ENCODE data around the gene LRRC26. TPM values are rescaled to one million over a fixed set of nuclear protein-coding genes. Genes with fewer than 3 reads are reported as not detected.

The LRRC26 gene
- polyA plus RNA-seq, 1 experiment: not detected

DNA sequence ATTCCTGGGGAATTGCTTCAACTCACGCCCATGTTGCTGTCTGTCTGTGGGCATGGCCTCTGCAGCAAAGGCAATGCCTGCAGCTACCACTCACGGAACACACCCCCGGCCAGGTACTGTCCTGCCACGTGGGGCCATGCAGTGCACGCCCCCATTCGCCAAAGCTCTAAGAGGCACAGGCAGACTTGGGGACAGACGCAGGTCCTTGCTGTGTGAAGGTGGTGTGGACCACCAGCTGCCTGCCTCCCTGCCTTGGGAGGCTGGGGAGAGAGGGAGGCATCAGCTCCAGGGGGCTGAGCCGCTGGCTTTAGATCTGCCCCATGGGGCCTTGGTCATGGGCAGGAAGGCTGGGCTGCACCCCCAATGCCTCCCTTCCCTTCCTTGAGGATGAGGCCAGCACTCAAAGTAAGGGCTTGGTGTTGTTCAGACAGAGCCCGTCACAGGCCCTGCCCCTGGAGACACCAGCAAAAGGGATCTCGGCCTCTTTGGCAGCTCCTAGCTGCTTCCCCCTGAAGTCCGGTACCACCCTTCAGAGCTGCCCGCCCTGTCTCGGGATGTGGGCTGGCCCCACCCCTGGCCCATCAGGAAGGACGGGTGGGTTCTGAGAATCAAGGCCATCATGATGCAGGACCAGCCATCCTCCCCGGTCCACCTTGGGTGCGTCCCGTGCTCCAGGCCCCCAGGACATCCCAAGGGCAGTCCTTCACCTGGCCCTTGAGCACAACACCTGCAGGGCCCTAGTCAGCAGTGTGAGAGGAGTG, 28.6 kb downstream of the LRRC26 start:
- no peak for TF ChIP-seq CTCF (IDR thresholded peaks at IDR 0.05; ENCODE audit: insufficient read depth, low read depth, low read length)
- no peak overlapping the region for H3K4me3 ChIP-seq (ENCODE audit: low read depth, low read length)
- no peaks in the 10 kb centered on the region for H3K36me3 ChIP-seq (ENCODE audit: control insufficient read depth, insufficient read depth, low read length)
- CTCF ChIA-PET: interaction anchor here (0.8 to 2.1 kb wide), 2 partner anchors 18 to 22 kb away, joined by 3 to 5 read pairs; no protein-coding TSS in a partner anchor
- POLR2A ChIA-PET: no interaction called here
- H3K27me3 ChIP-seq (ENCODE audit: control insufficient read depth, insufficient read depth, low read length): peaks cover 31% of the 10 kb centered on the region
- no peak for DNase-seq (ENCODE audit: low read depth)

DNA sequence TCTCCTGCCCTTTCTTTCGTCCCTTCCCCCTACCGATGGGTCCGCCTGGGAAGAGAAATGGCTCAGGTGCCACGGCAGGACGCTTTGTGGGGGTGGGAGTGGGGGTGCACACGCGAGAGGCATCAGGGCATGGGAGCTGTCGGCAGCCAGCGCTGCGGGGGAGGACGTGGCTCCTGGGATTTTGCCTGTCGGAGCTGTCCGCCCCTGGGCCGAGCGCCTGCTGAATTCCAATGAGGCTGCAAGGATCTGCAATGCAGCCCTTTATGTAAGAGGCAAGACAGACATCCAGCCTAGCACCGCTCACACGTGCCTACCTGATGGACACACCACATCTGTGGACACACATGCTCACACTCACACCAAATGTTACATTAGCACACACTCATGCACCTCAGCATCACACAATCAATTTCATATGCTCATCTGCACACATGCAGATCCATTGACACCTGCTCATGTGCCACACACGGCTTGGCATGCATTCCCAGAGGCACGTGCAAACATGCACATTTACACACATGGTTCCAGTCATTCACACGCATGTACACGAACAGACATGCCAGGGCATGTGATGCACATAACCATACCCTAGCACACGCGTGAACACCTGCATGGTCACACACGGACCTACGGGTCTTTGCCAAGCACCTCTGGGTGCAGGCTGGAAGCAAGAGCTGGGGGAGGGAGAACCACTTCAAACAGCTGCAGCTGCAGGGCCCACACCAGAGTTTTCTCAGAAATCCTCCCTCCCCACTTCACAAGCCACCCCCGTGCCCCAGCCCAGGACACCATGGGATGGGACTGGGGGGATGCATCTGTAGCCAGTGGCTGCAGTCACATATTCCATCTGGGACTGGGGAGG, 29.5 kb downstream of the LRRC26 start:
- Histone ChIP-seq H3K4me3 (ENCODE audit: low read depth, low read length) (no peak overlapping the region), H3K36me3 (ENCODE audit: control insufficient read depth, insufficient read depth, low read length) (no peaks in the 10 kb centered on the region), H3K27me3 (ENCODE audit: control insufficient read depth, insufficient read depth, low read length) (peaks cover 31% of the 10 kb centered on the region)
- no peak for DNase-seq (ENCODE audit: low read depth)
- POLR2A ChIA-PET: no interaction called here
- no peak for TF ChIP-seq CTCF (IDR thresholded peaks at IDR 0.05; ENCODE audit: insufficient read depth, low read depth, low read length)
- CTCF ChIA-PET: interaction anchor here (0.8 to 2.1 kb wide), 3 partner anchors 17 to 21 kb away, joined by 3 to 5 read pairs (median 3); no protein-coding TSS in a partner anchor

- no peak overlapping the region for H3K4me3 ChIP-seq (ENCODE audit: low read depth, low read length)
- H3K27me3 ChIP-seq (ENCODE audit: control insufficient read depth, insufficient read depth, low read length): peaks cover 31% of the 10 kb centered on the region
- ChIA-PET POLR2A (no interaction called here), CTCF (interaction anchor here (1.0 to 1.3 kb wide), 3 partner anchors 12 to 105 kb away, joined by 3 to 4 read pairs (median 3); no protein-coding TSS in a partner anchor)
- DNase-seq (ENCODE audit: low read depth): no peak
- no peaks in the 10 kb centered on the region for H3K36me3 ChIP-seq (ENCODE audit: control insufficient read depth, insufficient read depth, low read length)
- no peak for TF ChIP-seq CTCF (IDR thresholded peaks at IDR 0.05; ENCODE audit: insufficient read depth, low read depth, low read length)
These were observed 30.2 kb downstream of the LRRC26 start for GRCh38 chr9:137139468-137140150.

- no peaks in the 10 kb centered on the region for H3K36me3 ChIP-seq (ENCODE audit: control insufficient read depth, insufficient read depth, low read length)
- H3K4me3 ChIP-seq (ENCODE audit: low read depth, low read length): no peak within 1 kb of the TSS
- TF ChIP-seq CTCF (IDR thresholded peaks at IDR 0.05; ENCODE audit: insufficient read depth, low read depth, low read length): no peak
- no peak for DNase-seq (ENCODE audit: low read depth)
- H3K27me3 ChIP-seq (ENCODE audit: control insufficient read depth, insufficient read depth, low read length): peaks cover 31% of the 10 kb centered on the region
- ChIA-PET POLR2A (no interaction called here), CTCF (interaction anchor here (1.0 to 1.3 kb wide), 3 partner anchors 12 to 104 kb away, joined by 3 to 4 read pairs (median 3); no protein-coding TSS in a partner anchor)
These were observed 31.0 kb downstream of the LRRC26 start, which contains the start of gene GRIN1 for GRCh38 chr9:137138722-137139467. Gene GRIN1 (plus strand): TSS chr9:137139154. CDS start chr9:137139487, 333 bp downstream.
